ENCODE results near the gene CSKMT. TPM values are rescaled to one million over a fixed set of nuclear protein-coding genes. Genes with fewer than 3 reads are reported as not detected.
A peak's percentile ranks its signal among the peaks of the same experiment; 100 is the strongest.
"Not testable (repeated sequence)": the region's sequence is repeated elsewhere in the genome, so short reads cannot be mapped to it uniquely, and the experiment has no call there.

Gene CSKMT
- total RNA-seq, 1 donor from 2014 or later: 3.4 TPM

GRCh38 chr11:62654297-62654696, 10.8 kb upstream of the CSKMT start:
- no peak for ATAC-seq

GRCh38 chr11:62656796-62657429, 8.2 kb upstream of the CSKMT start:
- no peak for DNase-seq (ENCODE audit: low spot score)
- ATAC-seq: no peak

More at GRCh38 chr11:62654297-62654696, 10.8 kb upstream of the CSKMT start:
- no peak for DNase-seq (ENCODE audit: low spot score)

GRCh38 chr11:62664405-62665074, 572 bp upstream of the CSKMT start:
- peak; percentile 43 for ATAC-seq
- no peak for DNase-seq (ENCODE audit: low spot score)

- peak; percentile 39 for ATAC-seq
- peak; percentile 59 for DNase-seq (ENCODE audit: low spot score)
Measured at GRCh38 chr11:62665599-62666258, 617 bp downstream of the CSKMT start.

DNA sequence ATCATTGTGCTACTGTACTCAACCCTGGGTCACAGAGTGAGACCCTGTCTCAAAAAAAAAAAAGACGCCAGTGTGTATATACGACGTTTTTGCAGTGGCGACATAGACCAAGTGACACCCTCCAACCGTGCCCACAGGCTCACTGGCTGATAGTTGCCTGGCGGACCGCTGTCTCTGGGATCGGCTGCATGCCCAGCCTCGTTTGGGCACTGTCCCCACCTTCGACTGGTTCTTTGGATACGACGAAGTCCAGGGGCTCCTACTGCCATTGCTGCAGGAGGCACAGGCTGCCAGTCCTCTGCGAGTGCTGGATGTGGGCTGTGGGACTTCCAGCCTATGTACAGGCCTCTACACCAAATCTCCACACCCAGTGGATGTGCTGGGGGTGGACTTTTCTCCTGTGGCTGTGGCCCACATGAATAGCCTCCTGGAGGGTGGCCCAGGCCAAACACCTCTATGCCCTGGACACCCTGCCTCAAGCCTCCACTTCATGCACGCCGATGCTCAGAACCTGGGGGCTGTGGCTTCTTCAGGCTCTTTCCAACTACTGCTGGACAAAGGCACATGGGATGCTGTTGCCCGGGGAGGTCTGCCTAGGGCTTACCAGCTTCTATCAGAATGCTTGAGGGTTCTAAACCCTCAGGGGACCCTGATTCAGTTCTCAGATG, 1.3 kb downstream of the CSKMT start:
- no peak for DNase-seq (ENCODE audit: low spot score)
- ATAC-seq: no peak

DNA sequence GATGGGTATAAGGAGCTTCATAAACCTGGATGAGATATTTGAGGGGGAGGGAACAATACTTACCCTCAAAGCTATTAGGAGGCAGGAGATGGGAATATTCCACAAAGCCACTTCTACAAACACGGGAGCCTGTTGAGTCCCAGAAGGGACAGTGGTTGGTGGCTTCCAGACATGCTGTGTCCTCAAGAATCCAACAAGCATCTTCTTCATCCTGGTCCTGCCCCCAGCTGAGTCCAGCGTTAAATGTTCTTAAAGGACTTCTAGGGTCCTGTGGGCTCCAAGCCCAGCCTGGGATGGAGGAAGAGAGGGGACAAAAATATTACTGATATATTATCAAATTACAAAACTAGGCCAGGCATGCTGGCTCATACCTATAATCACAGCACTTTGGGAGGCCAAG, 2.3 kb downstream of the CSKMT start:
- DNase-seq (ENCODE audit: low spot score) (no peak), ATAC-seq (no peak)

GRCh38 chr11:62669420-62670161, 4.5 kb downstream of the CSKMT start:
- ATAC-seq: peak; percentile 52
- DNase-seq (ENCODE audit: low spot score): peak; percentile 77

DNA sequence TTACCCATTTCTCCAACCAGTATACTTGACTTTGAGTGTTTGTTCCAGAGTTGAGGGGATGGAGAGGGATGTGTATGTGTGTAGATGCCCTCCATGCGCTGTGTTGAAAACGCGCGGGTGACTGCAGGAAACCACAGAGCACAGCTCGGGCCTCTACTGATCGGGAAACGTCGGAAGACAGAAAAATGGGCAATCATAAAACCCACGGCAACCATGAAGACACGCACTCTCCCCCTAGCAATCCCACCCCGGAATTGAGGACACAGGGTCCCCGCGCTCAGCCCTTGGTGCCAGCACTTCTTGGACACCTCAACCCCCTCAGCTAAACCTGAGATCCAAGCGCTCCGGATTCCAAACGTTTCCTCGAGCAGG, 6.1 kb downstream of the CSKMT start:
- ATAC-seq (peak; percentile 24), DNase-seq (ENCODE audit: low spot score) (no peak)

DNA sequence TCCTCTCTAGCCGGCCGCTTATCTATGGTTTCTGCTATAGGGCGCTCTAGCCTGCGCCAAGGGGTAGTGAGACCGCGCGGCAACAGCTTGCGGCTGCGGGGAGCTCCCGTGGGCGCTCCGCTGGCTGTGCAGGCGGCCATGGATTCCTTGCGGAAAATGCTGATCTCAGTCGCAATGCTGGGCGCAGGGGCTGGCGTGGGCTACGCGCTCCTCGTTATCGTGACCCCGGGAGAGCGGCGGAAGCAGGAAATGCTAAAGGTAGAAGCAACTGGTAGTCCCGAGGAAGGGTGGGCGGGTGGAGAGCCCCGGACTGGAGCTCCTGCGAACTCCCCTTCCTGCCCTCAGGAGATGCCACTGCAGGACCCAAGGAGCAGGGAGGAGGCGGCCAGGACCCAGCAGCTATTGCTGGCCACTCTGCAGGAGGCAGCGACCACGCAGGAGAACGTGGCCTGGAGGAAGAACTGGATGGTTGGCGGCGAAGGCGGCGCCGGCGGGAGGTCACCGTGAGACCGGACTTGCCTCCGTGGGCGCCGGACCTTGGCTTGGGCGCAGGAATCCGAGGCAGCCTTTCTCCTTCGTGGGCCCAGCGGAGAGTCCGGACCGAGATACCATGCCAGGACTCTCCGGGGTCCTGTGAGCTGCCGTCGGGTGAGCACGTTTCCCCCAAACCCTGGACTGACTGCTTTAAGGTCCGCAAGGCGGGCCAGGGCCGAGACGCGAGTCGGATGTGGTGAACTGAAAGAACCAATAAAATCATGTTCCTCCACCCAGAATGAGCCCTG, 6.7 kb downstream of the CSKMT start, which contains the start of the genes LBHD1 and UQCC3:
LBHD1 (minus strand) TSS at position 660 of the 782 bp plus-strand sequence. CDS start 2,236 bp downstream, outside the sequence.
UQCC3 (plus strand) TSS at position 66 of the 782 bp plus-strand sequence; CDS start at position 139, 73 bp downstream.
- ATAC-seq: peak; percentile 81
- DNase-seq (ENCODE audit: low spot score): peak; percentile 78

DNA sequence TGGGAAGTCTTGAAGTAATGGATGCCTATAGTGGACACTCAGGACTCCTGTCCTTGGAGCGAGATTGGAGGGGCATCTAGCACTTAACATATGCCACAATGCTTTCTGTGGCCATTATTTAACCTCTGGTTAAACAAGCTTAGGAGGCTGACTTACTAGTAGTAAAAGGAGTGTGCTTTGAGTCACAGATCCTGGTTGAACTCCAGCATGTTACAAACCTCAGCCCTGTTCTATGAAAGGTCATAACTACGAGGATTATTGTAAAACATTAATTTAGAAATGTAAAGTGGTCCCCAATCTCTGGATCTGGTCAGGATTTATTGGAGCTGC, 8.0 kb downstream of the CSKMT start:
- ATAC-seq: no peak
- DNase-seq (ENCODE audit: low spot score): no peak

DNA sequence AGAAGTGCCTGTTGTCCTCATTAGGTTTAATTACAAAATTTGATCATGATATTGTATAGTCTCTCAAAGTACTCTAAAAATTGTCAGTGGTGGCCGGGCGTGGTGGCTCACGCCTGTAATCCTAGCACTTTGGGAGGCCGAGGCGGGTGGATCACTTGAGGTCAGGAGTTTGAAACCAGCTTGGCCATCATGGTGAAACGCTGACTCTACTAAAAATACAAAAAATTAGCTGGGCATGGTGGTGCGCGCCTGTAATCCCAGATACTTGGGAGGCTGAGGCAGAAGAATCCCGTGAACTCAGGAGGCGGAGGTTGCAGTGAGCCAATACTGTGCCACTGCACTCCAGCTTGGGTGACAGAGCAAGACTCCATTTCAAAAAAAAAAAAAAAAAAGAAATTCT, 10.3 kb downstream of the CSKMT start:
- not testable (repeated sequence) for DNase-seq (ENCODE audit: low spot score); ATAC-seq

GRCh38 chr11:62676698-62677097, 11.6 kb downstream of the CSKMT start:
- no peak for DNase-seq (ENCODE audit: low spot score)
- no peak for ATAC-seq

- no peak for DNase-seq (ENCODE audit: low spot score)
Measured at GRCh38 chr11:62677156-62677555, 12.0 kb downstream of the CSKMT start.

GRCh38 chr11:62677714-62678113, 12.6 kb downstream of the CSKMT start:
- ATAC-seq: no peak
- DNase-seq (ENCODE audit: low spot score): no peak

More at GRCh38 chr11:62677156-62677555, 12.0 kb downstream of the CSKMT start:
- ATAC-seq: no peak

DNA sequence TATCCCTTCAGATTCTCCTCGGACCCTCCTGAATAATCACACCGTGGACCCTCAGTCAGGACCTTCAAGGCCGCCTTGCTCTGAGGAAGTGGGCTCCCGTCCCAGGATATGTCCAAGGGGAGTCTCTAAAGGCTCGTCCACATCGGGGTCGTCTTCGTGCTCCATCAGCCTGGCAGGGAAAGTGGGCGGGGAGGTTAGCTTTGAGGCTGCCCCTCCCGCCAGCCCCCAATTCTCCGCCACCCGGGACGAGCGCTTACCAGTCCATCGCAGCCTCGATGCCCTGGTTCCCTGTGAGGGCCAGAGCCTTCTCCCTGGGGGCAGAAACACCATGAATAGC, 13.3 kb downstream of the CSKMT start:
- DNase-seq (ENCODE audit: low spot score) (no peak), ATAC-seq (peak; percentile 7)

- DNase-seq (ENCODE audit: low spot score) (peak; percentile 91), ATAC-seq (peak; percentile 83)
Measured at GRCh38 chr11:62678770-62679696, 13.9 kb downstream of the CSKMT start, which contains the start of gene UBXN1. UBXN1 (minus strand) TSS chr11:62679073; CDS start chr11:62678923, 150 bp downstream.

DNA sequence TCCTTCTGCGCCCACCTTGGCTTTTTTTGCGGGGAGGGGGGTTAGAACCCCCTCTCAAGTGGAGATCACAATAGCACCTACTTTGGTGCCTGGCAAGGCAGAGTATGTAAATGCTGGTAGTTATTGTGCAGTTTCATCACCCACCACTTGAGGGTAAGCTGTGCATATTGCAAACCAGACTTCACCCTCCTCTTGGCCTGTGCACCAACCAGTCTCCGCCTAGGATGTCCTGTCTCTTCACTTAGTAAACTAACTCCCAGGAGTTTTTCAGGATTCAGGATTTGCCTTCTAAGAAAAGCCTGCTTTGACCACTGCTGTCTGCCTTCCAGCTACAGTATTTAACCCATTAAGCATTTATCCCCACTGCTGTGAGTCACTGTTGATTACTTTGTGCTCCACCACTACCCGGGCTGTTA, 15.7 kb downstream of the CSKMT start:
- ATAC-seq (peak; percentile 91), DNase-seq (ENCODE audit: low spot score) (no peak)

DNA sequence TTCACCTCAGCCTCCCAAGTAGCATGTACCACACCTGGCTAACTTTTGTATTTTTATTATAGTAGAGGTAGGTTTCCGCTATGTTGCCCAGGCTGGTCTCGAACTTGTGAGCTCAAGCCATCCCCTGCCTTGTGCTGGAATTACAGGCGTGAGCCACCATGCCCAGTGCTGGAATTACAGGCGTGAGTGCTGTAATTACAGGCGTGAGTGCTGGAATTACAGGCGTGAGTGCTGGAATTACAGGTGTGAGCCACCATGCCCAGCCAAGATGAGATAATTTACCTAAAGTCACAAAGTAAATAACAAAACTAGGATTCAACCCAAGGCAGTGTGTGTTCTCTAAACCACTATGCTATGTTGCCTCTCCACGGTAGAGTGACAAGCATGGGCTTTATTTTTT, 17.4 kb downstream of the CSKMT start:
- DNase-seq (ENCODE audit: low spot score): no peak
- ATAC-seq: no peak

Data from left lobe of liver (tissue), 2 donors.